ENCODE data around the gene DCTN2.

DCTN2 gene

GRCh38 chr12:57560516-57560915, 13.5 kb upstream of the DCTN2 start:
- no peak for DNase-seq
- Histone ChIP-seq H3K27me3 (no peaks in the 10 kb centered on the region), H3K4me3 (ENCODE audit: low read depth, low read length) (no peak overlapping the region), H3K9me3 (no peaks in the 10 kb centered on the region), H3K4me1 (no peaks in the 10 kb centered on the region; the same call in 1 of the 2 replicates), H3K36me3 (peaks cover 3% of the 10 kb centered on the region)
- TF ChIP-seq CTCF (IDR thresholded peaks at IDR 0.05; ENCODE audit: low read depth, low read length): no peak

GRCh38 chr12:57558864-57559263, 11.9 kb upstream of the DCTN2 start:
- no peaks in the 10 kb centered on the region for H3K27me3 ChIP-seq
- H3K36me3 ChIP-seq: no peaks in the 10 kb centered on the region
- no peaks in the 10 kb centered on the region for H3K9me3 ChIP-seq
- H3K4me3 ChIP-seq (ENCODE audit: low read depth, low read length): no peak overlapping the region
- TF ChIP-seq CTCF (IDR thresholded peaks at IDR 0.05; ENCODE audit: low read depth, low read length): no peak
- H3K4me1 ChIP-seq: peaks cover 3% of the 10 kb centered on the region
- no peak for DNase-seq

GRCh38 chr12:57554897-57555296, 7.9 kb upstream of the DCTN2 start:
- no peaks in the 10 kb centered on the region for H3K9me3 ChIP-seq
- H3K4me3 ChIP-seq (ENCODE audit: low read depth, low read length): no peak overlapping the region
- no peaks in the 10 kb centered on the region for H3K27me3 ChIP-seq
- DNase-seq: no peak
- no peak for TF ChIP-seq CTCF (IDR thresholded peaks at IDR 0.05; ENCODE audit: low read depth, low read length)
- no peaks in the 10 kb centered on the region for H3K36me3 ChIP-seq
- H3K4me1 ChIP-seq: peaks cover 19% of the 10 kb centered on the region

- no peaks in the 10 kb centered on the region for H3K9me3 ChIP-seq
- no peak overlapping the region for H3K4me3 ChIP-seq (ENCODE audit: low read depth, low read length)
- no peaks in the 10 kb centered on the region for H3K36me3 ChIP-seq
- no peak for DNase-seq
- peaks cover 19% of the 10 kb centered on the region for H3K4me1 ChIP-seq
- no peak for TF ChIP-seq CTCF (IDR thresholded peaks at IDR 0.05; ENCODE audit: low read depth, low read length)
- H3K27me3 ChIP-seq: no peaks in the 10 kb centered on the region
Measured at GRCh38 chr12:57554453-57554852, 7.5 kb upstream of the DCTN2 start.

GRCh38 chr12:57553343-57554202, 6.6 kb upstream of the DCTN2 start:
- H3K4me1 ChIP-seq: peaks cover 19% of the 10 kb centered on the region
- no peaks in the 10 kb centered on the region for H3K36me3 ChIP-seq
- no peak for TF ChIP-seq CTCF (IDR thresholded peaks at IDR 0.05; ENCODE audit: low read depth, low read length)
- no peaks in the 10 kb centered on the region for H3K9me3 ChIP-seq
- H3K4me3 ChIP-seq (ENCODE audit: low read depth, low read length): peak overlapping the region; percentile 15; the same call in 1 of the 2 replicates
- H3K27me3 ChIP-seq: no peaks in the 10 kb centered on the region
- peak; percentile 32 for DNase-seq

- H3K4me1 ChIP-seq: peaks cover 19% of the 10 kb centered on the region
- no peaks in the 10 kb centered on the region for H3K27me3 ChIP-seq
- H3K36me3 ChIP-seq: no peaks in the 10 kb centered on the region
- DNase-seq: peak; percentile 38
- no peak for TF ChIP-seq CTCF (IDR thresholded peaks at IDR 0.05; ENCODE audit: low read depth, low read length)
- H3K9me3 ChIP-seq: no peaks in the 10 kb centered on the region
- peak overlapping the region; percentile 15 for H3K4me3 ChIP-seq (ENCODE audit: low read depth, low read length)
Measured at GRCh38 chr12:57552835-57553313, 5.9 kb upstream of the DCTN2 start.

Data from BE2C (cell line).